Gastrocnemius medialis (tissue), 4 donors: Measurements from ENCODE around the gene PABPN1.

ENCODE experiments used
- CTCF ChIP-seq, 5 experiments: fragments of 450-650 bp in 3 of 5; fragments of 200-600 bp in 2 of 5; sonication (generic) in 2 of 5; IDR thresholded peaks in 4 of 5; conservative IDR thresholded peaks in 1 of 5; 1 replicate in 4 of 5; 2 replicates in 1 of 5; pipeline ENCODE4 v1.5.1; 2016 to 2019; ENCODE audit warnings: antibody characterized with exemption in 5 of 5, mild to moderate bottlenecking in 3 of 5, moderate library complexity in 3 of 5
- POLR2A ChIP-seq, 2 donors: fragments of 450-650 bp; IDR thresholded peaks; one replicate each; pipeline ENCODE4 v1.6.1; 2017; ENCODE audit warnings: antibody characterized with exemption in 2 of 2, mild to moderate bottlenecking in 2 of 2, moderate library complexity in 2 of 2

DNA sequence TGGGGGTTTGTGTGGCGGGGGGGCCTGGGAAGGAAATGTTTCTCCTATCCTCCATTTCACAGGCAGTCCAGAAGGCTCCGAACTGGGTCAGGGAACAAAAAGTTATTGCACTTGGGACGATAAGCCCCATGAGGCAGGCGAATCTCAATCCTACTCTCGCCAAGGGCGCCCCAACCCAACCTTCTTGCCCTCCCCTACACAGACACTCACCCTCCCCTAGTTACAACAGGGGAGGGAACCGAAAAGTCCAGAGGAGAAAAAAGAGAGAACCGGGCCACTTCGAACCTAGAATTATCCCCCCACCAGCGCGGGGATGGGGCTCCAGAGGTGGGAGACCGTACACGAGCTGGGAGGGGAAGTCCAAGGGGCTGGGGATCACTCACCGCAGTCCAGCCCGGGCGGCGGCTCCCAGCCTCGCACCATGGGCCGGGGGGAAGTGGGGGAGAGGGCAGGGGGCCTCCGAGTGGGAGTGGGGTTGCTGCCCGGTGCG lies 35.7 kb upstream of the PABPN1 start:
- no peak for TF ChIP-seq CTCF (IDR thresholded peaks at IDR 0.05 in 4 of 5, conservative IDR thresholded peaks at IDR 0.05 in 1 of 5)
- no peak for TF ChIP-seq POLR2A (IDR thresholded peaks at IDR 0.05)
